Hepatocyte (in vitro differentiated cells): Measurements from ENCODE around the gene SNX24.
"Not testable (repeated sequence)": the region's sequence is repeated elsewhere in the genome, so short reads cannot be mapped to it uniquely, and the experiment has no call there.

ENCODE experiments used
- CTCF ChIP-seq: fragments of 200-600 bp; sonication (generic); IDR thresholded peaks from 2 replicates; pipeline ENCODE4 v1.5.1; 2016; ENCODE audit warnings: antibody characterized with exemption, mild to moderate bottlenecking; ENCODE audit not compliant: poor library complexity
- EZH2 ChIP-seq: fragments of 200-600 bp; sonication (generic); IDR thresholded peaks from 2 replicates; pipeline ENCODE4 v1.6.1; 2016; ENCODE audit warnings: antibody characterized with exemption, mild to moderate bottlenecking, borderline replicate concordance
- EZH2phosphoT487 ChIP-seq: fragments of 200-600 bp; sonication (generic); IDR thresholded peaks from one replicate; pipeline ENCODE4 v1.6.1; 2018; ENCODE audit warnings: antibody characterized with exemption, mild to moderate bottlenecking, low read depth, moderate library complexity; ENCODE audit not compliant: unreplicated experiment, severe bottlenecking

DNA sequence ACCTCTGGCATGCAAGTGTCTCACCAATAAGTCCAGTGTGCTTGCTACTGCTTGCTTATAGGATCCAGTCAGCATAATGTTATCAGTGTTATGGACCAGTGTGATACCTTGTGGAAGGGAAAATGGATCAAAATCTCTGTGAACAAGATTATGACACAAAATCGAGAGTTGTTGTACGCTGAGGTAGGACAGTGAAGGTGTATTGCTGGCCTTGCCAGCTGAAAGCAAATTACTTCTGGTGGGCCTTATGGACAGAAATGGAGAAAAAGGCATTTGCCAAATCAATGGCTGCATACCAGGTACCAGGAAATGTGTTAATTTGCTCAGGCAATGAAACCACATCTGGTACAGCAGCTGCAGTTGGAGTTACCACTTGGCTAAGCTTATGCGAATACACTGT, 128.8 kb downstream of the SNX24 start:
- not testable (repeated sequence) for TF ChIP-seq CTCF, EZH2, EZH2phosphoT487
